Measurements from ENCODE around the gene LRFN4.

LRFN4 gene

GRCh38 chr11:66887526-66887925 is 30.7 kb downstream of the LRFN4 start:
- no peaks in the 10 kb centered on the region for H3K9me3 ChIP-seq (ENCODE audit: insufficient read depth, low read length)
- no peak overlapping the region for H3K9ac ChIP-seq (ENCODE audit: insufficient read length, low read depth)
- no peaks in the 10 kb centered on the region for H3K27me3 ChIP-seq (ENCODE audit: insufficient read depth, insufficient read length)
- H3K4me1 ChIP-seq (ENCODE audit: insufficient read depth, insufficient read length): peaks cover 26% of the 10 kb centered on the region
- no peak for TF ChIP-seq SUZ12 (IDR thresholded peaks at IDR 0.05; ENCODE audit: extremely low read depth, insufficient read depth, insufficient read length)
- no peak for TF ChIP-seq YY1 (IDR thresholded peaks at IDR 0.05; ENCODE audit: insufficient read depth, insufficient read length)
- no peak for TF ChIP-seq ZNF274 (IDR thresholded peaks at IDR 0.05; ENCODE audit: low read depth, low read length)
- no peak for DNase-seq (ENCODE audit: low read depth, low spot score)
- H3K36me3 ChIP-seq (ENCODE audit: insufficient read depth, insufficient read length, low read length): no peaks in the 10 kb centered on the region
- H3K4me3 ChIP-seq (ENCODE audit: insufficient read length, low read depth): no peak overlapping the region

GRCh38 chr11:66888282-66888681 is 31.4 kb downstream of the LRFN4 start:
- TF ChIP-seq ZNF274 (IDR thresholded peaks at IDR 0.05; ENCODE audit: low read depth, low read length): no peak
- TF ChIP-seq SUZ12 (IDR thresholded peaks at IDR 0.05; ENCODE audit: extremely low read depth, insufficient read depth, insufficient read length): no peak
- TF ChIP-seq YY1 (IDR thresholded peaks at IDR 0.05; ENCODE audit: insufficient read depth, insufficient read length): no peak
- Histone ChIP-seq H3K9ac (ENCODE audit: insufficient read length, low read depth) (no peak overlapping the region), H3K27me3 (ENCODE audit: insufficient read depth, insufficient read length) (no peaks in the 10 kb centered on the region), H3K4me1 (ENCODE audit: insufficient read depth, insufficient read length) (peaks cover 24% of the 10 kb centered on the region), H3K4me3 (ENCODE audit: insufficient read length, low read depth) (no peak overlapping the region), H3K9me3 (ENCODE audit: insufficient read depth, low read length) (no peaks in the 10 kb centered on the region), H3K36me3 (ENCODE audit: insufficient read depth, insufficient read length, low read length) (no peaks in the 10 kb centered on the region)
- DNase-seq (ENCODE audit: low read depth, low spot score): no peak

- H3K27me3 ChIP-seq (ENCODE audit: insufficient read depth, insufficient read length): no peaks in the 10 kb centered on the region
- H3K4me1 ChIP-seq (ENCODE audit: insufficient read depth, insufficient read length): peaks cover 19% of the 10 kb centered on the region
- H3K9me3 ChIP-seq (ENCODE audit: insufficient read depth, low read length): no peaks in the 10 kb centered on the region
- no peak overlapping the region for H3K9ac ChIP-seq (ENCODE audit: insufficient read length, low read depth)
- no peak for TF ChIP-seq SUZ12 (IDR thresholded peaks at IDR 0.05; ENCODE audit: extremely low read depth, insufficient read depth, insufficient read length)
- no peak for TF ChIP-seq YY1 (IDR thresholded peaks at IDR 0.05; ENCODE audit: insufficient read depth, insufficient read length)
- TF ChIP-seq ZNF274 (IDR thresholded peaks at IDR 0.05; ENCODE audit: low read depth, low read length): no peak
- DNase-seq (ENCODE audit: low read depth, low spot score): no peak
- H3K36me3 ChIP-seq (ENCODE audit: insufficient read depth, insufficient read length, low read length): no peaks in the 10 kb centered on the region
- H3K4me3 ChIP-seq (ENCODE audit: insufficient read length, low read depth): no peak overlapping the region
Measured at GRCh38 chr11:66889960-66890359, 33.1 kb downstream of the LRFN4 start.

- Histone ChIP-seq H3K9ac (ENCODE audit: insufficient read length, low read depth) (no peak overlapping the region), H3K36me3 (ENCODE audit: insufficient read depth, insufficient read length, low read length) (no peaks in the 10 kb centered on the region), H3K4me1 (ENCODE audit: insufficient read depth, insufficient read length) (peaks cover 7% of the 10 kb centered on the region), H3K4me3 (ENCODE audit: insufficient read length, low read depth) (no peak overlapping the region), H3K27me3 (ENCODE audit: insufficient read depth, insufficient read length) (no peaks in the 10 kb centered on the region), H3K9me3 (ENCODE audit: insufficient read depth, low read length) (no peaks in the 10 kb centered on the region)
- TF ChIP-seq YY1 (IDR thresholded peaks at IDR 0.05; ENCODE audit: insufficient read depth, insufficient read length): no peak
- TF ChIP-seq SUZ12 (IDR thresholded peaks at IDR 0.05; ENCODE audit: extremely low read depth, insufficient read depth, insufficient read length): no peak
- TF ChIP-seq ZNF274 (IDR thresholded peaks at IDR 0.05; ENCODE audit: low read depth, low read length): no peak
- DNase-seq (ENCODE audit: low read depth, low spot score): peak; percentile 50
Measured at GRCh38 chr11:66891851-66892660, 35.2 kb downstream of the LRFN4 start.

GRCh38 chr11:66892911-66893310 is 36.0 kb downstream of the LRFN4 start:
- H3K27me3 ChIP-seq (ENCODE audit: insufficient read depth, insufficient read length): no peaks in the 10 kb centered on the region
- peaks cover 6% of the 10 kb centered on the region for H3K4me1 ChIP-seq (ENCODE audit: insufficient read depth, insufficient read length)
- no peak overlapping the region for H3K9ac ChIP-seq (ENCODE audit: insufficient read length, low read depth)
- no peak for DNase-seq (ENCODE audit: low read depth, low spot score)
- no peaks in the 10 kb centered on the region for H3K9me3 ChIP-seq (ENCODE audit: insufficient read depth, low read length)
- no peak overlapping the region for H3K4me3 ChIP-seq (ENCODE audit: insufficient read length, low read depth)
- no peaks in the 10 kb centered on the region for H3K36me3 ChIP-seq (ENCODE audit: insufficient read depth, insufficient read length, low read length)
- TF ChIP-seq ZNF274 (IDR thresholded peaks at IDR 0.05; ENCODE audit: low read depth, low read length) (no peak), SUZ12 (IDR thresholded peaks at IDR 0.05; ENCODE audit: extremely low read depth, insufficient read depth, insufficient read length) (no peak), YY1 (IDR thresholded peaks at IDR 0.05; ENCODE audit: insufficient read depth, insufficient read length) (no peak)

- no peak overlapping the region for H3K9ac ChIP-seq (ENCODE audit: insufficient read length, low read depth)
- no peaks in the 10 kb centered on the region for H3K27me3 ChIP-seq (ENCODE audit: insufficient read depth, insufficient read length)
- no peaks in the 10 kb centered on the region for H3K9me3 ChIP-seq (ENCODE audit: insufficient read depth, low read length)
- DNase-seq (ENCODE audit: low read depth, low spot score): no peak
- peaks cover 6% of the 10 kb centered on the region for H3K4me1 ChIP-seq (ENCODE audit: insufficient read depth, insufficient read length)
- H3K36me3 ChIP-seq (ENCODE audit: insufficient read depth, insufficient read length, low read length): no peaks in the 10 kb centered on the region
- no peak overlapping the region for H3K4me3 ChIP-seq (ENCODE audit: insufficient read length, low read depth)
- TF ChIP-seq YY1 (IDR thresholded peaks at IDR 0.05; ENCODE audit: insufficient read depth, insufficient read length) (no peak), SUZ12 (IDR thresholded peaks at IDR 0.05; ENCODE audit: extremely low read depth, insufficient read depth, insufficient read length) (no peak), ZNF274 (IDR thresholded peaks at IDR 0.05; ENCODE audit: low read depth, low read length) (no peak)
Measured at GRCh38 chr11:66894141-66894540, 37.3 kb downstream of the LRFN4 start.

GRCh38 chr11:66901964-66902390 is 45.1 kb downstream of the LRFN4 start:
- Histone ChIP-seq H3K9ac (ENCODE audit: insufficient read length, low read depth) (no peak overlapping the region), H3K36me3 (ENCODE audit: insufficient read depth, insufficient read length, low read length) (no peaks in the 10 kb centered on the region), H3K4me3 (ENCODE audit: insufficient read length, low read depth) (no peak overlapping the region), H3K4me1 (ENCODE audit: insufficient read depth, insufficient read length) (peaks cover 23% of the 10 kb centered on the region), H3K9me3 (ENCODE audit: insufficient read depth, low read length) (no peaks in the 10 kb centered on the region), H3K27me3 (ENCODE audit: insufficient read depth, insufficient read length) (no peaks in the 10 kb centered on the region)
- no peak for DNase-seq (ENCODE audit: low read depth, low spot score)
- TF ChIP-seq ZNF274 (IDR thresholded peaks at IDR 0.05; ENCODE audit: low read depth, low read length): no peak
- TF ChIP-seq SUZ12 (IDR thresholded peaks at IDR 0.05; ENCODE audit: extremely low read depth, insufficient read depth, insufficient read length): no peak
- no peak for TF ChIP-seq YY1 (IDR thresholded peaks at IDR 0.05; ENCODE audit: insufficient read depth, insufficient read length)
